ENCODE results near the gene DBNL. TPM values are rescaled to one million over a fixed set of nuclear protein-coding genes. Genes with fewer than 3 reads are reported as not detected.

DBNL gene
- total RNA-seq, 3 donors from 2014 or later: 90.8 to 110 (median 102) TPM

- intact Hi-C loops (cut with DNase I; ENCODE audit: low total_unique reads): no loop called here
- no peaks in the 10 kb centered on the region for H3K27me3 ChIP-seq
- H3K36me3 ChIP-seq: peaks cover 10% of the 10 kb centered on the region
- no peak overlapping the region for H3K4me3 ChIP-seq
- DNase-seq (ENCODE audit: low spot score in 2 of 2): peak in 1 of 2 donors; percentile 25
- no peaks in the 10 kb centered on the region for H3K4me1 ChIP-seq
- H3K27ac ChIP-seq: no peak overlapping the region
- TF ChIP-seq CTCF (IDR thresholded peaks at IDR 0.05) (no peak), POLR2AphosphoS5 (IDR thresholded peaks at IDR 0.05) (no peak), POLR2A (IDR thresholded peaks at IDR 0.05) (no peak)
- H3K9me3 ChIP-seq: no peaks in the 10 kb centered on the region
Measured at GRCh38 chr7:44059219-44060090, 15.0 kb downstream of the DBNL start.

GRCh38 chr7:44060091-44060947 lies 15.8 kb downstream of the DBNL start:
- H3K27me3 ChIP-seq: no peaks in the 10 kb centered on the region
- intact Hi-C loops (cut with DNase I; ENCODE audit: low total_unique reads): no loop called here
- TF ChIP-seq POLR2A (IDR thresholded peaks at IDR 0.05) (no peak), POLR2AphosphoS5 (IDR thresholded peaks at IDR 0.05) (no peak), CTCF (IDR thresholded peaks at IDR 0.05) (no peak)
- no peak overlapping the region for H3K27ac ChIP-seq
- H3K36me3 ChIP-seq: peaks cover 10% of the 10 kb centered on the region
- peak in 1 of 2 donors; percentile 39 for DNase-seq (ENCODE audit: low spot score in 2 of 2)
- H3K4me1 ChIP-seq: peaks cover 0 to 5% of the 10 kb centered on the region in 2 donors
- no peak overlapping the region for H3K4me3 ChIP-seq
- no peaks in the 10 kb centered on the region for H3K9me3 ChIP-seq

- peaks cover 0 to 11% of the 10 kb centered on the region in 2 donors for H3K4me1 ChIP-seq
- H3K36me3 ChIP-seq: peaks cover 10% of the 10 kb centered on the region
- no peaks in the 10 kb centered on the region for H3K27me3 ChIP-seq
- intact Hi-C loops (cut with DNase I; ENCODE audit: low total_unique reads): no loop called here
- no peak overlapping the region for H3K4me3 ChIP-seq
- TF ChIP-seq CTCF (IDR thresholded peaks at IDR 0.05): no peak
- no peak for TF ChIP-seq POLR2A (IDR thresholded peaks at IDR 0.05)
- no peak for TF ChIP-seq POLR2AphosphoS5 (IDR thresholded peaks at IDR 0.05)
- peak in 1 of 2 donors; percentile 31 for DNase-seq (ENCODE audit: low spot score in 2 of 2)
- H3K9me3 ChIP-seq: no peaks in the 10 kb centered on the region
- no peak overlapping the region for H3K27ac ChIP-seq
Measured at GRCh38 chr7:44060948-44061644, 16.6 kb downstream of the DBNL start.

- H3K9me3 ChIP-seq: no peaks in the 10 kb centered on the region
- intact Hi-C loops (cut with DNase I; ENCODE audit: low total_unique reads): no loop called here
- peaks cover 7% of the 10 kb centered on the region for H3K36me3 ChIP-seq
- peaks cover 0 to 12% of the 10 kb centered on the region in 2 donors for H3K4me1 ChIP-seq
- no peak overlapping the region for H3K27ac ChIP-seq
- no peaks in the 10 kb centered on the region for H3K27me3 ChIP-seq
- peak in 1 of 2 donors; percentile 48 for DNase-seq (ENCODE audit: low spot score in 2 of 2)
- H3K4me3 ChIP-seq: no peak overlapping the region
- no peak for TF ChIP-seq CTCF (IDR thresholded peaks at IDR 0.05)
Measured at GRCh38 chr7:44061645-44062179, 17.2 kb downstream of the DBNL start.
